ENCODE data around the gene GATAD2A.

The GATAD2A gene

DNA sequence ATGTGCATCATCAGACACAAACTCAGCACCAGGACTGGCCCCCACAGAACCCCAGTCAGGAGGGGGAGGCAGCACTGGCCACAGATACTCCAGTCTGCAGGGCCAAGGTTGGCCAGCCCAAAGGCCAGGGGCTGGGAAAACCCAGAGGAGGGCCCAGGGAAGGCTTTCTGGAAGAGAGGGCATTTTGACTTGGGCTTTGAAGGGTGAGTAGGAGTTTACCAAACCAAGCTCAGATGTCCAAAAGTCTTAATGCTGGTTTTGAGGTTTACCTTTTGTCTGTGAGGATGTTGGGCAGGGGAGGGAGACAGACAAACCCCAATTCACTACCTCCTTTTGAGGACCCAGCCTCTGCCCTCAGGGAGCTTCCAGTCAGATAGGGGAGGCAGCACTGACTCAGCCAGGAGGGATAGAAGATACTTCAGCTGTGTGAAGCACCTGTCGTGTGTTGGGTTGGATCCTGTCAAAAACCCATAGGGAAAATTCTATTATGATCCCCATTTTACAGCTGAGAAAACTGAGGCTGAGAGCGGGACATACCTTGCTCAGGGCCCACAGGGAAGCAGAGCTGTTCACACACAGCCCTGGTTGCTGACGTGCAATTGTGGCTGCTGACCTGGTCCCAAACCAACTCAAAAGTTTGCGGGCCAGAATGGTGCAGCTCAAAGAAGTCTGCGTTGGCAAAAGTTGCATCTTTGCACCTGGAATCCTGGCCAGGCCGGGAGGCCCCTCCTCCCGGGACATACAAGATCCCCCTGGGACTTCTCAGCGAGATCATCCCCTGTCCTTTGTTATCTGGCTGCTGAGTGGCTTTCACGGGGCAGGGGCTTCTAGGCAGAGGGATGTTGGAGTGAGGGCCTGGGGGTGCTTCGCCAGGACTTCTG is 145.7 kb downstream of the GATAD2A start:
- H3K27ac ChIP-seq: peak overlapping the region; percentile 18; the same call in 1 of the 2 replicates
- ChIA-PET CTCF (interaction anchor here (0.6 to 2.8 kb wide), 4 partner anchors 9 to 93 kb away, joined by 3 to 25 read pairs (median 4); no protein-coding TSS in a partner anchor), POLR2A (ENCODE audit: low non-redundant PET) (no interaction called here)
- DNase-seq (ENCODE audit: low spot score): no peak
- TF ChIP-seq, protein P1, sequence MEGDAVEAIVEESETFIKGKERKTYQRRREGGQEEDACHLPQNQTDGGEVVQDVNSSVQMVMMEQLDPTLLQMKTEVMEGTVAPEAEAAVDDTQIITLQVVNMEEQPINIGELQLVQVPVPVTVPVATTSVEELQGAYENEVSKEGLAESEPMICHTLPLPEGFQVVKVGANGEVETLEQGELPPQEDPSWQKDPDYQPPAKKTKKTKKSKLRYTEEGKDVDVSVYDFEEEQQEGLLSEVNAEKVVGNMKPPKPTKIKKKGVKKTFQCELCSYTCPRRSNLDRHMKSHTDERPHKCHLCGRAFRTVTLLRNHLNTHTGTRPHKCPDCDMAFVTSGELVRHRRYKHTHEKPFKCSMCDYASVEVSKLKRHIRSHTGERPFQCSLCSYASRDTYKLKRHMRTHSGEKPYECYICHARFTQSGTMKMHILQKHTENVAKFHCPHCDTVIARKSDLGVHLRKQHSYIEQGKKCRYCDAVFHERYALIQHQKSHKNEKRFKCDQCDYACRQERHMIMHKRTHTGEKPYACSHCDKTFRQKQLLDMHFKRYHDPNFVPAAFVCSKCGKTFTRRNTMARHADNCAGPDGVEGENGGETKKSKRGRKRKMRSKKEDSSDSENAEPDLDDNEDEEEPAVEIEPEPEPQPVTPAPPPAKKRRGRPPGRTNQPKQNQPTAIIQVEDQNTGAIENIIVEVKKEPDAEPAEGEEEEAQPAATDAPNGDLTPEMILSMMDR (conservative IDR thresholded peaks at IDR 0.05; ENCODE audit: low read depth): no peak

DNA sequence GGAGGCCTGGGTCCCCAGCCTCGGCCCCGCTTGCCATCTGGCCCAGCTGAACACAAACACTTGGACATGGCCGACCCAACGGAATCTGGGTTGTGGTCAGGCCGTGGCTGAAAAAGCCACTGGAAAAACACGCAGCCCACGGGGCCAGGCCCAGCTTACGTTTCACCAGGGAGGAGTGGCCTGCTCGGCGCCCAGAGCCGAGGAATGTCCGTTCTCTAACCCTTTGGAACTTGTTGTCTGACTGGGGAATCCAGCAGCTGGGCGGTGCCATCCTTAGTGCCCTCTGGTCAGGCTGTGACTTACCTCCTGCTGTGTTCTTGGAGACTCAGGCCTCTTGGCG is 146.3 kb downstream of the GATAD2A start:
- TF ChIP-seq, protein P1 (conservative IDR thresholded peaks at IDR 0.05; ENCODE audit: low read depth): no peak
- CTCF ChIA-PET: interaction anchor here (0.8 to 2.8 kb wide), 7 partner anchors 8 to 99 kb away, joined by 3 to 25 read pairs (median 4); no protein-coding TSS in a partner anchor
- no peak for DNase-seq (ENCODE audit: low spot score)

DNA sequence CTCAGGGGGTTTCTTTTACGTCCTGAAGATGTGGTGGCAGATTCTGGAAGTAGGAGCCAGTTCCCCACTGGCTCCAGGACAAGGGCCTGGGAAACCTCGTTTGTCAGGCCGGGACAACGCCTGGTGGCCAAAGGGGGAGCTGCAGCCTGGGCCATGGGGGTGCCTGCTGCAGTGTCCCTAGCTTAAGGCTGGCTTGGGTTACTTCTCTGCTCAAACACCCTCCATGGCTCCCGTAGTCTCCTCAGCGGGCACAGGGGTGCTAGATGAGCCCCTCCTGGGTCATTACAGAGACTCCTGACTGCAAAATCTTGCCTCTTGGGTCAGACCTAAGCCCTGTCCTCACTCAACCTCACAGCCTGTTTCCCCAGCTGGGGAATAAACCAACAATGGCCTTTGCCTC is 147.3 kb downstream of the GATAD2A start:
- ChIA-PET POLR2A (ENCODE audit: low non-redundant PET) (interaction anchor here (0.6 kb wide), 1 partner anchor 21 kb away, joined by 3 read pairs; no protein-coding TSS in a partner anchor), CTCF (interaction anchor here (0.6 to 2.8 kb wide), 10 partner anchors 9 to 98 kb away, joined by 3 to 25 read pairs (median 4); no protein-coding TSS in a partner anchor)
- TF ChIP-seq, protein P1 (conservative IDR thresholded peaks at IDR 0.05; ENCODE audit: low read depth): peak; percentile 70
- peak; percentile 57 for DNase-seq (ENCODE audit: low spot score)
- H3K27ac ChIP-seq: peak overlapping the region; percentile 18; the same call in 1 of the 2 replicates

More for the DNA sequence above, 146.3 kb downstream of the GATAD2A start:
- POLR2A ChIA-PET (ENCODE audit: low non-redundant PET): no interaction called here
- H3K27ac ChIP-seq: peak overlapping the region; percentile 18; the same call in 1 of the 2 replicates

DNA sequence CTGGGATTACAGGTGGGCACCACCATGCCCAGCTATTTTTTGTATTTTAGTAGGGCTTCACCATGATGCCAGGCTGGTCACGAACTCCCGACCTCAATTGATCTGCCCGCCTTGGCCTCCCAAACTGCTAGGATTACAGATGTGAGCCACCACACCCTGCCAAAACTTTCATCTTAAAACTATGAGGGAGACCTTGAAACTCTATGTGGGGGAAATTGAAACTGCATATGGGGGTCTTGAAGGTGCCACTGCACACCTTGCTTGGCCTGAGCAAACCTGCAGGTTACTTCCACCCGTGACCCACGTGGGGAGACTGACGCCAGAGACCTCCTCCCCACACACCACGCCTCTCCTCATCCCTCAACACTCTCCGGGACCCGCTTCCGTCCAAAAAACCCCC is 148.2 kb downstream of the GATAD2A start:
- ChIA-PET CTCF (interaction anchor here (0.6 to 2.2 kb wide), 14 partner anchors 10 to 305 kb away, joined by 3 to 13 read pairs (median 4); partner anchors contain the start of gene GMIP), POLR2A (ENCODE audit: low non-redundant PET) (no interaction called here)
- TF ChIP-seq, protein P1 (conservative IDR thresholded peaks at IDR 0.05; ENCODE audit: low read depth): no peak
- DNase-seq (ENCODE audit: low spot score): no peak
- no peak overlapping the region for H3K27ac ChIP-seq

DNA sequence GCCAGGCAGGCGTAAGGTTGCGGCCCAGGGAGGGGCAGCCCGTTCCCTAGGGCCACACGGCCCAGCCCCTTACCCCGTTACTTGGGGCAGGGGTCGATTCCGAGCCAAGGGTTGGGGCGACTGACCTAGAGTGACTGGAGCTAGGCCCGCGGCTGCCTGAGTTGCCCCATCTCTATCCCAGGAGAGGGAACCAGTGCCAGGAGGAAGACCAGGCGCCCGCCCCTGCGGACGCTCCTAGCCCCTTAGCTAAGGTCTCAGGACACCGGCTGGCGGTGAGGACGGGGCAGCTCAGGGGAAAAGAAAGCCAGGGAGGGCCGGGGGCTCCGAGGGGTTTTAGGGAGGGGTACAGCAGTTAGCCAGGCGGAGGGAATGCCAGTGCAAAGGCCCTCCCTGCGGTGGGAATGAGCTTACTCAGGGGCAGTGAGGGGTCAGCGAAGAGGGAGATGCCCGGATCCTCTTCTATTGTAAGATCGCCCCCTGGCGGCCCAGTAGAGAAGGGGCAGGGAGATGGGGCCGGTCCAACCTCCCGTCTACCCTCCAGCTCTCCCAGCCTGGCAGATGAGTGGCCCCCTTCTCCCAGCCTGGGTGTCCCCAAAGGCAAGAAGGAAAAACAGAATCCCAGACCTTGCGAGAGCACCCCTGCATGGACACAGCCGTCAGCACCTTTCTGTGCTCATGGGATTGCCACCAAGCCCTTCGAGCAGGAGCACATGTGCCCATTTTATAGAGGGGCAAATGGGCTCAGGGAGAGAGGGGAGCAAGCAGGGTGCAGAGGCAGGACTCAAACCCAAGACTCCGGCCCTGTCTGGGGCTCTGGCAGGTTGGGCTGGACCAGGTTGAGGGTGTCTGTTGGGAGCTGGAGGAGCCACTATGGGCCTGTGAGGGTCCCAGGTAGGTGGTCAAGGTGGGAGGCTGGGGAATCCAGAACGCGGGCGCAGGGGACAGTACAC is 148.9 kb downstream of the GATAD2A start:
- DNase-seq (ENCODE audit: low spot score): no peak
- TF ChIP-seq, protein P1 (conservative IDR thresholded peaks at IDR 0.05; ENCODE audit: low read depth): peak; percentile 74
- POLR2A ChIA-PET (ENCODE audit: low non-redundant PET): no interaction called here
- H3K27ac ChIP-seq: no peak overlapping the region
- CTCF ChIA-PET: interaction anchor here (0.5 to 2.2 kb wide), 17 partner anchors 11 to 304 kb away, joined by 3 to 13 read pairs (median 4); partner anchors contain the start of gene GMIP

DNA sequence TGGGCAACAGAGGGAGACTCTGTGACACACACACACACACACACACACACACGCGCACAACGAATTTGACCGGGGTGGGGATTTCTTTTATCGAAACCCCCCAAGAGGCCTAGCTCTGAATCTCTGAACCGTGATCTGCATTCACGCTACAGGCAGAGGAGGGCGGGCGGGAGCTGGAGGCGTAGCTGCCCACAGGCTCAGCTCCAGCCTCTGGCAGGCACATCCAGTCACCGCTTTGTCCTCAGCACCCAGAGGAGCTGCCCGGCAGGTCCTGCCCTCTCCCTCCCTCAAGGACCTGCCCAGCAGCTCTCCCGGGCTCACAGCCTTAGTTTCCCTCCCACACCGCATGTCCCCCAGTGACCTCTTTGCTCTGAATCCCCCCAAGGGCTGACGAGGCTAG is 152.6 kb downstream of the GATAD2A start:
- no peak for DNase-seq (ENCODE audit: low spot score)
- no peak overlapping the region for H3K27ac ChIP-seq
- TF ChIP-seq, protein P1 (conservative IDR thresholded peaks at IDR 0.05; ENCODE audit: low read depth): no peak
- POLR2A ChIA-PET (ENCODE audit: low non-redundant PET): no interaction called here
- CTCF ChIA-PET: interaction anchor here (0.6 to 0.8 kb wide), 2 partner anchors 25 to 78 kb away, joined by 4 to 8 read pairs; no protein-coding TSS in a partner anchor
